Skin of body (tissue), 2 donors: ENCODE results near the gene ENPP3. TPM values are rescaled to one million over a fixed set of nuclear protein-coding genes. Genes with fewer than 3 reads are reported as not detected.
"Not testable (repeated sequence)": the region's sequence is repeated elsewhere in the genome, so short reads cannot be mapped to it uniquely, and the experiment has no call there.

Experiments used
- DNase-seq: peaks from one replicate; lab custom pipeline; 2025; lab: John Stamatoyannopoulos, UW
- total RNA-seq: library from RNA; depleted of rRNA; stranded (reverse); fragments of >200 nt; gene quantifications from one replicate; pipeline ENCODE4 v1.2.3, GENCODE V29; 2014

The ENPP3 gene
- total RNA-seq, 1 donor from 2014 or later, result 2.0 TPM

GRCh38 chr6:131685266-131685780, 48.2 kb downstream of the ENPP3 start:
- DNase-seq, result no peak

GRCh38 chr6:131687022-131687421, 49.9 kb downstream of the ENPP3 start:
- DNase-seq, result no peak

- peak; percentile 35 for DNase-seq
These were observed 51.2 kb downstream of the ENPP3 start for GRCh38 chr6:131688286-131688685.

- DNase-seq, result no peak
These were observed 54.9 kb downstream of the ENPP3 start for GRCh38 chr6:131692031-131692430.

DNA sequence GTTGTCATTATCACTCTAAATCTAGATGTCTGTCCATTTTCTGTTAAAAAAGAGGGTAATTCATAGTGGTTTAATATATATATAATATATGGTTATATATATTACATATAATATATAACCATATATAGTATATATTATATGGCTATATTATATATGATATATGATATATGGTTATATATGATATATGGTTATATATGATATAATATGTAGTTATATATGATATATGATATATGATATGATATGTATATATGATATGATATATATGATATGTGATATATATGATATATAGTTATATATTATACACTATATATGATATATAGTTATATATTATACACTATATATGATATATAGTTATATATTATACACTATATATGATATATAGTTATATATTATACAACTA, 55.5 kb downstream of the ENPP3 start:
- no peak for DNase-seq

DNA sequence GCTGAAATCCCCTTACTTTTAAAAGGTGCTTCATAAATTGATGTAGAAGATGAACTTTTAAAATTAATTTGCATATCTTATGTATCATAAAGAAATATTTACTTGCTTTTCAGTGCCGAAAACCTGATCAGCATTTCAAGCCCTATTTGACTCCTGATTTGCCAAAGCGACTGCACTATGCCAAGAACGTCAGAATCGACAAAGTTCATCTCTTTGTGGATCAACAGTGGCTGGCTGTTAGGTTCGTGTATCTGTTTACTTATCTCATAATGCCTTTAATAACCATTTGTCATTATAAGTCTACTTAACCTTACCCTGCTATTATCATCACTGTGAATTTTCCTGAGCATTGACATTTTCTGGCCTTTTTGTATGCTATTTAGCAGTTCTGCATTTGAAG, 56.3 kb downstream of the ENPP3 start:
- DNase-seq, result no peak

- DNase-seq, result peak; percentile 39
These were observed 57.8 kb downstream of the ENPP3 start for GRCh38 chr6:131694832-131695426.

GRCh38 chr6:131696956-131697355, 59.9 kb downstream of the ENPP3 start:
- no peak for DNase-seq

- DNase-seq, result not testable (repeated sequence)
These were observed 63.7 kb downstream of the ENPP3 start for GRCh38 chr6:131700851-131701250.

GRCh38 chr6:131703905-131704304, 66.8 kb downstream of the ENPP3 start:
- DNase-seq, result not testable (repeated sequence)

- DNase-seq, result not testable (repeated sequence)
These were observed 73.8 kb downstream of the ENPP3 start, which contains the start of gene CTAGE9 for GRCh38 chr6:131710917-131711316. Gene CTAGE9, minus strand, starts transcription at chr6:131711017. Its CDS starts 0 bp downstream, at chr6:131711017.

- not testable (repeated sequence) for DNase-seq
These were observed 78.5 kb downstream of the ENPP3 start for GRCh38 chr6:131715567-131715966.

DNA sequence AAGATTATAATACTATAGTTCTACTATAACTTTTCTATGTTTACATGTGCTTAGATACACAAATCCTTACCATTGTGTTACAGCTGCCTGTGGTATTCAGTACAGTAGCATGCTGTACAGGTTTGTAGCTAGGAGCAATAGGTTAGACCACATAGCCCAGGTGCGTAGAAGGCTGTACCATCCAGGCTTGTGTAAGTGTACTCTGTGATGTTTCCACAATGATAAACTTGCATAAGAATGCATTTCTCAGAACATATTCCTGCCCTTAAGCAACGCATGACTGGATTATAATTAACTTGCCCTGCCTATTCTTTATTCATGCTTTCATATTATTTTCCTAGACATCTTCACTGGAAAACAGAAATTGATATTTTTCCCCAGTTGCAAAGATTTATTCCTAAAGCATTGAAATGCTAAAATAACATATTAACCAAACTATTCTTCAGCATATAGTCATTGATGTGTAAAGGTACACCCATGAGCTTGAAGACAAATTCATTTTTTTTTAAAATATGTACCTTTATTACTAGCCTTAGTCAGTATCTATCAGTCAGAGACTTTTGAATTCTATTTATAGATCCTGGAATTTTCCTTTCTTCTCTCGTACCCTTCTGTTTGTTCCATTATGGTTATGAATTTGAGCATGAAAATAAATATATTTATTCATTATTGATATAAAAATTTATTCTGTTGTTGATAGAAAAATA, 80.9 kb downstream of the ENPP3 start:
- no peak for DNase-seq

DNA sequence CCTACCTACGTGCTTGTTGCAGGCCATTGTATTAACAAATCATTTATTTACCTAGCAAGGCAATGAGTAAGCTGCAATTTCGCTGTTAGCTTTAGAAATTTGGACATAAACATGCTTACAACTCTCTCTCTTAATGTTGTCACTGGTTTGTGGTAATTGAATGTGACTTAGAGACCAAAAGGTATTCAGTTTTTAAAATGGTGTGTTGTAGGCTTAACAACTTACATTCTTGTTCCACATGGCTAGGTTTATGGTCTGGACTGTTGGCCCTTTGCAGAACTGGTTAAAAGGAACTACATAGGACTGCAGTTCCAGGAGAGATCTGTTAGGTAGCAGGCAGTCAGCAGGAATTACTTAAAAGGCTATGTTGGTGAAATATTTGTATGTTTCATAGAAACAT, 84.1 kb downstream of the ENPP3 start:
- no peak for DNase-seq

GRCh38 chr6:131724114-131724513, 87.0 kb downstream of the ENPP3 start:
- no peak for DNase-seq

GRCh38 chr6:131727467-131727866, 90.4 kb downstream of the ENPP3 start:
- DNase-seq, result no peak

DNA sequence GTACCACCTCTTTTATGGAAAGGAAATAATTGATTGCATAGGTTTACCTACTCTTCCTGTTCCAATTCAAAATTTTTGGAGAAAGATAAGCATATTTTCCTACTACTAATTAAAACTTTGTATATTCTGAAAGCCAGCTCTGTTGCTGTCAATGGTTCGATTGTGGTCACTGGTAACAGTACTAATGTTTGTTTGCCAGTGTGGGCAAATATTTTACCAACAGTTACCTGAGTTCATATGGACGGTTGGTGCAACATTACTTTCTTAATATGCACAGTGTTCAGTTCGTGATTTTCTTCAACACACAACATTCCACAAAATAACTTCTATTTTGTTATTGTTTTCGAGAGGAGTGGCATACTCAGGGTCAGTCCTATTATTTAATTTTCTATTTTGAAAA, 90.8 kb downstream of the ENPP3 start:
- DNase-seq, result no peak

DNA sequence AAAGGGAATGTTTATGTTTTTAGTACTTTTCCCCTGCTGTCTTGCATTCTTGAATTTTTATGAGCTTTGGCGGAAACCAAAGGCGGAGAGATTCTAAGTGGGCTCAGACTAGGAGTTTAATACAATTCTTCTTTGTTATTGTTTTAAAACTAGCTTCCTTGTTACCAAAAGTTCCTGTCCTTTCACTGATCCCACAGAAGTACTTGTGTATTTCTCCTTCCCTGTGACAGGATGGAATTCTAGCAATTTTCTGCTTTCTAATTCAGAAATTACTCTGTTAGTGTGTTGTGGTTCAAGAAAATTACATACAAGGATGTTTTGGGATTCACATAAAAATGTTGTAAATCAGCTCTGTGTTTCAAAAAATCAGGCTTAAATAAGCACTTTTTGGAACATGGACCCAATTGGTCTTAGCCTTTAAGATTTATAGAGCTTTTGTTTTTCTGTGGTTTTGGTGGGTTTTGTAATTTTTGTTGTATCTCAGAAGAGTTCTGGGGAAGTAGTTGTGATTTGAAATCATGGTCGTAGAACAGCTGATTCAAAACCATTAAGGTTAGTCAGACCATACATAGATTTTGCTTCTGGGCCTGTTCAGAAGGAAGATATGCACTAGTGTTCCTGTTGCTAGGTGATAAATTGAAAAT, 91.3 kb downstream of the ENPP3 start:
- no peak for DNase-seq

GRCh38 chr6:131729550-131729949, 92.4 kb downstream of the ENPP3 start:
- no peak for DNase-seq

DNA sequence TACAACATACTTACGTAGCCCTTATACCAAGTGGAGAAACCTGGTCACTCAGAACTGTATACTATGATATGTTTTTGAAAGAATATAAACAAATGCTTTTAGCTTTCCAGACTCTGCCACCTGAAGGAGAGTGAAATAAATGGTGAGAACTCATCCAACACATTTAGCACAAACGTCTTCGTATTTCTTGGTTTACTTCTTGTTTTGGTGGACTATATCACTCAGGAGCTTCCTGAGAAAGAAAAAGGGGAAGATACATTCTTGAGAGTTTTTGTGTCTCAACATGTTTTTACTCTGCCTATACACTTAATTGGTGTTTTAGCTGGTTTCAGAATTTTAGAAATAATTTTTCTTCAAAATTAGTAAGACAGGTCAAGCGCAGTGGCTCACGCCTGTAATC, 93.2 kb downstream of the ENPP3 start:
- no peak for DNase-seq

DNA sequence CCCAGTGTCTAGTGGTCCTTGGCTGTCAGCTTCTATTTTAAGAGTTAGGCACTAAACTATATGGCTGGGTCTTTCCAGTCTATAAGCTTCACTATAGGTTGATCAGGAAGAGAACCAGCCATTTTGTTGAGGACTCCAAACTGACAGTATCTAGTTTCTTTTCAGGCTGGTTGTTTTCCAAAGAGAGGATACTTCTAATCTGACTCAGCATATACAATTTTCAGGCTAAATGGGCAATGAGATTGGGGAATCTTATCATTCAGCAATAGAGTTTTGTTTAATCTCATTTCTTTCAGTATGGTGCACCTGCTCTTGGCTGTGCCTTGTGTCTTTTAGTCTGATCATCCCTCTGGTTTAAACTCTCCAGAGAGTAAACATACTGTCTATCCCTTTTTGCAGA, 94.1 kb downstream of the ENPP3 start:
- DNase-seq, result no peak

DNA sequence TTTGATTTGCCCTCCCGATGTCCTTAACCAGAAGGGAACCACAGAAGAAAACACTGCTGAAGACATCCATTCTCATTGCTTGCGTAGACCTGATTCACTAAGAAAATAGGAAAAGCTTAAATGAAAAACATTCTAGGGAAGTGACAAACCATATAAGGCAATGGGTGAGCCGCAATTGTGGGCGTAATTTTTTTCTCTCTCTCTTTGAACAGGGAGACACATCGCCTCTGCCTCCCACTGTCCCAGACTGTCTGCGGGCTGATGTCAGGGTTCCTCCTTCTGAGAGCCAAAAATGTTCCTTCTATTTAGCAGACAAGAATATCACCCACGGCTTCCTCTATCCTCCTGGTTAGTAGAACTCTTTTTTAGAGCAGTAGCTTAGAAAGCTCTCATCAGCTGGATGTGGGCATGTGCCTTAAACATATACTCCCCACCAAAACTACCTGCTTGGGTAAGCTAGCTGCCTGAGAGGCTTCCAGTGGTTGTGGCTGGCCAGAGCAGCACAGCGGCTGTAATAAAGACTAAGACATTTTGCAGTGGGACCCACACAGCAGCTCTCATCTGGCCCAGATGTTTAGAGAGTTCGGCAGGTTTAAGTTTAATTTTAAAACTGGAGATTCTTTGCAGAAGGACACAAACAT, 96.4 kb downstream of the ENPP3 start:
- DNase-seq, result no peak
